Muscle layer of duodenum (tissue), 2 donors: ENCODE results near the gene HSD17B10.
"Not testable (repeated sequence)": the region's sequence is repeated elsewhere in the genome, so short reads cannot be mapped to it uniquely, and the experiment has no call there.

Experiments
- H3K27ac ChIP-seq: one replicate; pipeline ENCODE4 v1.7.0; 2013; ENCODE audit warnings: mild to moderate bottlenecking, low read length
- H3K27me3 ChIP-seq: one replicate; pipeline ENCODE4 v1.7.0; 2013; ENCODE audit warnings: low read depth, mild to moderate bottlenecking, control low read depth, low read length
- H3K36me3 ChIP-seq, 2 donors: one replicate each; pipeline ENCODE4 v1.7.0; 2013; ENCODE audit warnings: low read length in 2 of 2, control low read depth in 1 of 2, mild to moderate bottlenecking in 1 of 2; ENCODE audit not compliant: insufficient read depth in 2 of 2, control insufficient read depth in 1 of 2
- H3K4me1 ChIP-seq, 2 donors: one replicate each; pipeline ENCODE4 v1.7.0; 2013; ENCODE audit warnings: low read length in 2 of 2, mild to moderate bottlenecking in 2 of 2, control low read depth in 1 of 2, moderate library complexity in 1 of 2; ENCODE audit not compliant: insufficient read depth in 2 of 2, control insufficient read depth in 1 of 2
- H3K4me3 ChIP-seq, 2 donors: one replicate each; pipeline ENCODE4 v1.7.0; 2013; ENCODE audit warnings: low read length in 2 of 2, low read depth in 1 of 2, mild to moderate bottlenecking in 1 of 2
- H3K9me3 ChIP-seq, 2 donors: one replicate each; pipeline ENCODE4 v1.7.0; 2013; ENCODE audit warnings: low read length in 2 of 2, control low read depth in 1 of 2, mild to moderate bottlenecking in 1 of 2; ENCODE audit not compliant: control insufficient read depth in 1 of 2
- donor health status: healthy.

Gene HSD17B10

DNA sequence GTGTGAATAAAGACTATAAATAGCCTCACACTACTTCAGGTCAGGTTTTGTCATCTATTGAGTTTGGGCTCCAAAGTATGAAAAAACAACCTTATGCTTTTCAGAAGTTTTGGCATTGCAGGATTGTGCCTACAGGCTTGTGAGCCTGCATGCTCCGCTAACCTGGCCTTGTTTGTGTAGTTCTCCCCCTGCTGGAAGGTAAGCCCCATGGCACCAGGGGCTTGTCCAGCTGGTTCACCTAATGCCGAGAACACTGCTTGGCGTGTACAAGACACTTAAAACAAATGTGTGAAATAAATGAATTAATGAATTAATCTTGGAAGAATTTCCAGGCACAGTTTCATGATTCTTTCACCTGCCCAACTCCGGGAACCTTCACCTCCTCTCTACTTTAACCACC, 1.8 kb upstream of the HSD17B10 start:
- Histone ChIP-seq H3K4me1 (peaks cover 0 to 6% of the 10 kb centered on the region in 2 donors), H3K27me3 (no peaks in the 10 kb centered on the region), H3K36me3 (peaks cover 4 to 6% of the 10 kb centered on the region in 2 donors), H3K27ac (no peak overlapping the region), H3K9me3 (no peaks in the 10 kb centered on the region), H3K4me3 (no peak overlapping the region)

DNA sequence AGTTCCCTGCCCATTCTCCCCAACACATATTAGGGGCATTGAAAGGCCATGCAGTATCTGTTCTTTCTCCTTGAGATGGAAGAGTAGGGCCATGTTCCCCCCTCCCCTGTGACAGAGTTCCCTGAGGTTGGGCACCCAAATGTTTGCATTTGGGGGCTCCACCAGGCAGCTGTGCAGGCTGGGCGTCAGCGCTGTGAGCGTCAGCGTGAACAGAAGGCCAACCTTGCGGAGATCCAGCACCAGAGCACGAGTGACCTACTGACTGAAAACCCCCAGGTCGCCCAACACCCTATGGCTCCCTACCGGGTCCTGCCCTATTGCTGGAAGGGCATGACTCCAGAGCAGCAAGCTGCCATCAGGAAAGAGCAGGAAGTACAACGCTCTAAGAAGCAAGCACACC, 3.9 kb downstream of the HSD17B10 start:
- Histone ChIP-seq H3K9me3 (no peaks in the 10 kb centered on the region), H3K36me3 (peaks cover 4 to 30% of the 10 kb centered on the region in 2 donors), H3K27me3 (no peaks in the 10 kb centered on the region), H3K4me3 (no peak overlapping the region), H3K4me1 (peaks cover 0 to 4% of the 10 kb centered on the region in 2 donors), H3K27ac (no peak overlapping the region)

- Histone ChIP-seq H3K4me3 (no peak overlapping the region), H3K27ac (no peak overlapping the region), H3K9me3 (no peaks in the 10 kb centered on the region), H3K36me3 (peaks cover 4 to 30% of the 10 kb centered on the region in 2 donors), H3K4me1 (peaks cover 0 to 2% of the 10 kb centered on the region in 2 donors), H3K27me3 (no peaks in the 10 kb centered on the region)
These were observed 4.4 kb downstream of the HSD17B10 start for GRCh38 chrX:53429755-53430154.

- H3K36me3 ChIP-seq = no peaks in the 10 kb centered on the region
These were observed 11.3 kb downstream of the HSD17B10 start, which contains the start of gene RIBC1 for GRCh38 chrX:53422861-53423306. TSS of gene RIBC1 (plus strand) at chrX:53422873. CDS start at chrX:53426277, 3,404 bp downstream.

DNA sequence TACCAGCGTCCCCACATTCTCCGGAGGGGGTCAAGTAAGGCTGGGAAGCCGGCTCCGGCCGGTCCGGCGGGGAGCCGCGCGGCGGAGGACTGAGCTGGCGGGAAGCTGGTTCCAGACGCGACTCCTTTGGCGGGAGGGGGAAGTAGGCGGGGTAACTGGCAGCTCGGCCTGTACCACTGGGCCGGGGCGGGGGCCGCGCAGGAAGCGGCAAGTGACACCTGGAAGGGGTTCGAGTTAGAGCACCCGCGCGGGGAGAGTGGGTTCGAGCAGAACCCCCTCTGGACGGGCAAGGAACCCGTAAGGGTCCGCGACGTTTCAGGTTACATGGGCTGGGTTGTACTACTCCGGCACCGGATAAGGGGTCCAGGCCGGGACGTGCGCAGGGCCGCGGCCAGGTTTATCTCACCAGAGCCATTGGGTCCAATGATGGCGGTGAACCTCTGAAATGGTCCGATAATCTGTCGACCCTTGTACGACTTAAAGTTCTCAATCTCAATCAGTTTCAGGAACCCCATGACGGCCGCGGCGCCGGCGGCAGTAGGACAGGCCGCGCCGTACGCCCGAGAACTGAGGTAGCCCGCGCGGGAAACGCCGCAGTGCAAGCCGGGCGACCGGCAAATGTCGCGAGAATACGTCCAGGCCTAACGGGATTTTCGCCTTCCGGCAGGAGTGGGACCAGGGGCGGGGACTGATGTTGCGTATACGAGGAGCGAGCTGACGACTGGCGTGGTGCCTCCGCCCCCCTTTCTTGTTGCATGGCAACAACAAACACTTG, 11.9 kb downstream of the HSD17B10 start, which contains the start of gene SMC1A:
TSS of gene SMC1A (minus strand) at position 569 of the 775 bp plus-strand sequence. CDS start at position 515, 54 bp downstream.
- no peaks in the 10 kb centered on the region for H3K9me3 ChIP-seq
- H3K4me3 ChIP-seq = peak within 1 kb of the TSS; percentile 63 to 64
- no peaks in the 10 kb centered on the region for H3K27me3 ChIP-seq
- peaks cover 0 to 14% of the 10 kb centered on the region in 2 donors for H3K4me1 ChIP-seq
- H3K27ac ChIP-seq = peak within 1 kb of the TSS; percentile 83
- H3K36me3 ChIP-seq = no peaks in the 10 kb centered on the region

More at GRCh38 chrX:53422861-53423306, 11.3 kb downstream of the HSD17B10 start, which contains the start of gene RIBC1:
- Histone ChIP-seq H3K4me1 (peaks cover 0 to 14% of the 10 kb centered on the region in 2 donors), H3K4me3 (peak within 1 kb of the TSS; percentile 63 to 64), H3K27me3 (no peaks in the 10 kb centered on the region), H3K27ac (peak within 1 kb of the TSS; percentile 83), H3K9me3 (no peaks in the 10 kb centered on the region)

- Histone ChIP-seq H3K4me1 (peaks cover 0 to 14% of the 10 kb centered on the region in 2 donors), H3K27me3 (no peaks in the 10 kb centered on the region), H3K27ac (peak overlapping the region; percentile 83), H3K36me3 (no peaks in the 10 kb centered on the region), H3K4me3 (peak overlapping the region; percentile 63 to 64), H3K9me3 (no peaks in the 10 kb centered on the region)
These were observed 12.4 kb downstream of the HSD17B10 start for GRCh38 chrX:53421772-53422085.

DNA sequence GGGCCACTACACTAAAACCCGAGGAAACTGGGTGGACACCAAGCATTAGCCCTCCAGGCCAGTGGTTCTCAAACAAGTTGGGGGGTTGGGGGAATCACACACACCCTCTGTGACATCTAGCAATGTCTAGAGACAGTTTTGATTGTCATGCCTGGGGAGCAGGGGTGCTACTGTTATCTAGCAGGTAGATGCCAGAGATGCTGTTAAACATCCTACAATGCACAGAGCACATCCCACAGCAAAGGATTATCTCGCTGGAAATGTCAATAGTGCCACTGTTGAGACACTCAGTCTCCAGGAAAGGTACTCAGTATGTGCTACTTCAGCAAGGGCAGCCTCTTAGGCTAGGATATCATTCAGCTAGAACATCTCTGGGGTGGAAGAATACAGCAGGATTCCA, 13.0 kb downstream of the HSD17B10 start:
- peak overlapping the region; percentile 63 to 64 for H3K4me3 ChIP-seq
- no peaks in the 10 kb centered on the region for H3K36me3 ChIP-seq
- H3K27me3 ChIP-seq = no peaks in the 10 kb centered on the region
- no peak overlapping the region for H3K27ac ChIP-seq
- no peaks in the 10 kb centered on the region for H3K9me3 ChIP-seq
- H3K4me1 ChIP-seq = peaks cover 0 to 14% of the 10 kb centered on the region in 2 donors

DNA sequence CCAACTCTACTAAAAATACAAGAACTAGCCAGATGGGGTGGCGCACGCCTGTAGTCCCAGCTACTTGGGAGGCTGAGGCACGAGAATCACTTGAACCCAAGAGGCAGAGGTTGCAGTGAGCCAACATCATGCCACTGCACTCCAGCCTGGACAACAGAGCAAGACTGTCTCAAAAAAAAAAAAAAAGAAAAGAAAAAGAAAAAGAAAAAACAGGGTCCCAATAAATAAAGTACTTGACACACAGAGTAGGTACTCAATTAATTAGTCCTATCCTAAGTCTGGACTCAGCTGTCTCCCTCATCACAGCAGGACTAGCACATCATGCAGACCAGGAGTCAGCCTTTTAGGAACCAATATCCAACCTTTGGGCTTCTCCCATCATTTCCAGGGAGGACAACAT, 13.8 kb downstream of the HSD17B10 start:
- peaks cover 0 to 14% of the 10 kb centered on the region in 2 donors for H3K4me1 ChIP-seq

GRCh38 chrX:53412446-53412845, 21.7 kb downstream of the HSD17B10 start:
- Histone ChIP-seq H3K27me3 (no peaks in the 10 kb centered on the region), H3K9me3 (no peaks in the 10 kb centered on the region), H3K27ac (no peak overlapping the region), H3K4me3 (no peak overlapping the region), H3K4me1 (no peaks in the 10 kb centered on the region), H3K36me3 (peaks cover 37 to 58% of the 10 kb centered on the region in 2 donors)

More for the DNA sequence above, 13.8 kb downstream of the HSD17B10 start:
- not testable (repeated sequence) for H3K4me3 ChIP-seq, H3K27ac ChIP-seq, H3K9me3 ChIP-seq, H3K36me3 ChIP-seq, H3K27me3 ChIP-seq

GRCh38 chrX:53403535-53403934, 30.6 kb downstream of the HSD17B10 start:
- H3K27ac ChIP-seq = no peak overlapping the region
- H3K4me3 ChIP-seq = no peak overlapping the region
- peaks cover 45 to 50% of the 10 kb centered on the region in 2 donors for H3K36me3 ChIP-seq

DNA sequence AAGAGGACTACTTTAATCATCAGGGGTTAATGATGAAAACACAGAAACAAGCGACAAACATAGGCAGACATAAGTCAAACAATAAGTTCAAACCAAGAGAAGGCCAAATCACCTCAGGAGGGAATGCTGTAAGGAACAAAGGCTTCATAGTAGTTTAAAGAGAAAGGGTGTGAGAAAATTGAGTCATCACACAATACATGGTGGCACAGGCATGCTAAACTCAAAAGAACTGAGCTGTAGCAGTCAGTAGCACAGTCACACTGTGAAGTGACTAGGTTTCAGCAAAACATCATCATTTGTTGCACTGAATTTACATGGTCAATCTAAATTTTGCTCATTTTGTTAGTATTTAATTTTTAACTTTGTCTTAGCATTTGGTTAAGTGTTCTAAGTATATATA, 36.0 kb downstream of the HSD17B10 start:
- no peaks in the 10 kb centered on the region for H3K27me3 ChIP-seq
- H3K9me3 ChIP-seq = no peaks in the 10 kb centered on the region
- no peak overlapping the region for H3K4me3 ChIP-seq
- no peaks in the 10 kb centered on the region for H3K4me1 ChIP-seq
- no peak overlapping the region for H3K27ac ChIP-seq
- peaks cover 31 to 32% of the 10 kb centered on the region in 2 donors for H3K36me3 ChIP-seq

More at GRCh38 chrX:53403535-53403934, 30.6 kb downstream of the HSD17B10 start:
- Histone ChIP-seq H3K4me1 (no peaks in the 10 kb centered on the region), H3K9me3 (no peaks in the 10 kb centered on the region), H3K27me3 (no peaks in the 10 kb centered on the region)
